ENCODE measurements around the gene FGF5.

DNA sequence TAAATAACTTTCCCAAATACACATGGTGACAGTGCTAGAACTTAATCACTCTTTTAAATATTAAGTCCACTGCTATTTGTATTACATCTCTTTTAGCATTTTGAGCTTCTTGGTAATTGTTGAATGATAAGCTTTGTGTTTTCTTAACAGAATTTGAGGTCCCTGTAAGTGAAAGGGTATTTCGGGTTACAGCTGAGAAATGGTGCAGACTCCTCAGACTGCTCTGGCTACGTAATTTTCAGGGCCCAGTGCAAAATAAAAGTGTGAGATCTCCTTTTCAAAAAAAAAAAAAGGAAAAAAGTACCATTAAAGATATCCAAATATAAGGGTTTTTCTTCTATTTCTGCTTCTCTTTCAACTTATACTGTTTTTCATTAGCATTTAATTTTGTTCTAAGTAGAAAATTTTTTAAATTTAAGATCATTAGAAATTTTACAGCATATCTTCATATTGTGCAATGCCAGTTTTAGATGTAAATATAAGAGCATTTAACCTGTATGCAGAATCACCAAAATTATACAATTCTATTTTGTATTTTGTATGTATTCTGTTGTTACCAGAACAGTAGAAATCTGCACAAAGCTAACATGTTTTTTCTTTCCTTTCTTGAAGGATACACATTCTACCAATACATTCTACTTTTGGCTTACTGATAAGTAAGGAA is 33.6 kb upstream of the FGF5 start:
- TF ChIP-seq, protein P1, sequence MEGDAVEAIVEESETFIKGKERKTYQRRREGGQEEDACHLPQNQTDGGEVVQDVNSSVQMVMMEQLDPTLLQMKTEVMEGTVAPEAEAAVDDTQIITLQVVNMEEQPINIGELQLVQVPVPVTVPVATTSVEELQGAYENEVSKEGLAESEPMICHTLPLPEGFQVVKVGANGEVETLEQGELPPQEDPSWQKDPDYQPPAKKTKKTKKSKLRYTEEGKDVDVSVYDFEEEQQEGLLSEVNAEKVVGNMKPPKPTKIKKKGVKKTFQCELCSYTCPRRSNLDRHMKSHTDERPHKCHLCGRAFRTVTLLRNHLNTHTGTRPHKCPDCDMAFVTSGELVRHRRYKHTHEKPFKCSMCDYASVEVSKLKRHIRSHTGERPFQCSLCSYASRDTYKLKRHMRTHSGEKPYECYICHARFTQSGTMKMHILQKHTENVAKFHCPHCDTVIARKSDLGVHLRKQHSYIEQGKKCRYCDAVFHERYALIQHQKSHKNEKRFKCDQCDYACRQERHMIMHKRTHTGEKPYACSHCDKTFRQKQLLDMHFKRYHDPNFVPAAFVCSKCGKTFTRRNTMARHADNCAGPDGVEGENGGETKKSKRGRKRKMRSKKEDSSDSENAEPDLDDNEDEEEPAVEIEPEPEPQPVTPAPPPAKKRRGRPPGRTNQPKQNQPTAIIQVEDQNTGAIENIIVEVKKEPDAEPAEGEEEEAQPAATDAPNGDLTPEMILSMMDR (IDR thresholded peaks at IDR 0.05): no peak
- TF ChIP-seq POLR2A (IDR thresholded peaks at IDR 0.05): no peak

Data from body of pancreas (tissue), 4 donors.